Muscle of arm (tissue), 14 donors: ENCODE results near the gene RLBP1. TPM values are rescaled to one million over a fixed set of nuclear protein-coding genes. Genes with fewer than 3 reads are reported as not detected.
"Not testable (repeated sequence)": the region's sequence is repeated elsewhere in the genome, so short reads cannot be mapped to it uniquely, and the experiment has no call there.

Experiments
- DNase-seq: peaks from one replicate; pipeline ENCODE4 v3.0.0-alpha.2; 2013
- long read RNA-seq, 11 donors: transcript quantifications; one replicate each; lab custom pipeline, GENCODE V29; 2026
- polyA plus RNA-seq, 12 donors: library from polyadenylated mRNA; unstranded; fragments of 120-200 nt; gene quantifications; one replicate each; pipeline ENCODE4 v1.2.1, GENCODE V29; 2013; ENCODE audit not compliant: insufficient read length in 12 of 12

The RLBP1 gene
- polyA plus RNA-seq = under 1 TPM in 6 of 12 donors, not detected in 6; 0.08 to 0.38 (median 0.14) TPM
- long read RNA-seq, donor 1, partial matches to known transcripts = 0 of 1 reads
- long read RNA-seq, donor 1, other reads (novel, unspliced or antisense) = 0 of 1 reads
- long read RNA-seq, donor 2 = 0 reads
- long read RNA-seq, donor 3 = 0 reads
- long read RNA-seq, donor 4 = 0 reads
- long read RNA-seq, donor 5 = 0 reads
- long read RNA-seq, donor 6 = 0 reads
- long read RNA-seq, donor 7 = 0 reads
- long read RNA-seq, donor 8 = 0 reads
- long read RNA-seq, donor 9 = 0 reads
- long read RNA-seq, donor 10 = 0 reads
- long read RNA-seq, donor 11 = 0 reads

GRCh38 chr15:89221543-89221942 is at the start of gene RLBP1:
RLBP1 (minus strand) TSS chr15:89221579; CDS start chr15:89218975, 2,604 bp downstream.
- DNase-seq = no peak

GRCh38 chr15:89250142-89250541 is 28.8 kb upstream of the RLBP1 start:
- DNase-seq = not testable (repeated sequence)

GRCh38 chr15:89248584-89248983 is 27.2 kb upstream of the RLBP1 start:
- DNase-seq = no peak

- DNase-seq = no peak
These were observed 26.1 kb upstream of the RLBP1 start for GRCh38 chr15:89247446-89247845.

GRCh38 chr15:89244574-89244903 is 23.2 kb upstream of the RLBP1 start:
- DNase-seq = no peak

GRCh38 chr15:89243691-89244573 is 22.6 kb upstream of the RLBP1 start, which contains the start of gene FANCI:
FANCI (plus strand) TSS chr15:89243979; CDS start chr15:89247648, 3,669 bp downstream.
- peak; percentile 94 for DNase-seq

GRCh38 chr15:89243046-89243690 is 21.8 kb upstream of the RLBP1 start:
- DNase-seq = no peak

- DNase-seq = not testable (repeated sequence)
These were observed 18.8 kb upstream of the RLBP1 start for GRCh38 chr15:89239883-89240810.

GRCh38 chr15:89231832-89232231 is 10.5 kb upstream of the RLBP1 start:
- no peak for DNase-seq

- no peak for DNase-seq
These were observed 8.9 kb upstream of the RLBP1 start for GRCh38 chr15:89230277-89230676.

- DNase-seq = no peak
These were observed 6.0 kb upstream of the RLBP1 start for GRCh38 chr15:89227425-89227824.

GRCh38 chr15:89226359-89227221 is 5.2 kb upstream of the RLBP1 start:
- DNase-seq = no peak

GRCh38 chr15:89225588-89225987 is 4.2 kb upstream of the RLBP1 start:
- no peak for DNase-seq

GRCh38 chr15:89218531-89218930 is 2.8 kb downstream of the RLBP1 start:
- no peak for DNase-seq

- DNase-seq = no peak
These were observed 3.5 kb downstream of the RLBP1 start for GRCh38 chr15:89217686-89218376.

- DNase-seq = no peak
These were observed 4.3 kb downstream of the RLBP1 start for GRCh38 chr15:89217031-89217430.

- no peak for DNase-seq
These were observed 5.8 kb downstream of the RLBP1 start for GRCh38 chr15:89215627-89216026.

- no peak for DNase-seq
These were observed 9.7 kb downstream of the RLBP1 start for GRCh38 chr15:89211678-89212170.

GRCh38 chr15:89209057-89209456 is 12.3 kb downstream of the RLBP1 start:
- DNase-seq = no peak
